PC-3 (cell line): Measurements from ENCODE around the gene EPGN.

Experiments
- EZH2 ChIP-seq: fragments of 300-600 bp; sonication (generic); IDR thresholded peaks from one replicate; pipeline ENCODE4 v1.6.1; 2017; ENCODE audit warnings: antibody characterized with exemption, mild to moderate bottlenecking, low read length; ENCODE audit not compliant: unreplicated experiment
- TF ChIP-seq, protein P1 (sequence below): fragments of 300-600 bp; sonication (generic); conservative IDR thresholded peaks from 2 replicates; pipeline ENCODE4 v1.5.1; 2017; ENCODE audit warnings: antibody characterized with exemption, low read depth, mild to moderate bottlenecking, low read length

DNA sequence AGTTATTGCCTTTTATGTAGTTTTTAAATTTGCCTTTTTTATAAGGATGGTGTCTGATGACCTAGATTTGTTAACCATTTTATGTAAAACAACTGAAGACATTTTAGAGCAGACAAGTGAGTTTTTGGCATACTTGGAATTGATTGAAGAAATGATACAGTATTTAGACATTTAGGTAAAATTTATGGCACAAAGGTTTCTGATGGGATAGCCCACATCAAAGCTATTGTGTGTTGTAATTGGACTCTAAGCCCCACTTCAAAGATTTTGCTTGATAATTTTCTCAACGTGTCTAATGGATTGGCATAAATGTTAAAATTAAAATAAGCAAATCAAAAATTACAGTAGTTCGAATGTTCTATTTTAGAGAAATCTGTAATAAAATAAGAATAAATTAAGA lies 17.6 kb downstream of the EPGN start:
- TF ChIP-seq, protein P1, sequence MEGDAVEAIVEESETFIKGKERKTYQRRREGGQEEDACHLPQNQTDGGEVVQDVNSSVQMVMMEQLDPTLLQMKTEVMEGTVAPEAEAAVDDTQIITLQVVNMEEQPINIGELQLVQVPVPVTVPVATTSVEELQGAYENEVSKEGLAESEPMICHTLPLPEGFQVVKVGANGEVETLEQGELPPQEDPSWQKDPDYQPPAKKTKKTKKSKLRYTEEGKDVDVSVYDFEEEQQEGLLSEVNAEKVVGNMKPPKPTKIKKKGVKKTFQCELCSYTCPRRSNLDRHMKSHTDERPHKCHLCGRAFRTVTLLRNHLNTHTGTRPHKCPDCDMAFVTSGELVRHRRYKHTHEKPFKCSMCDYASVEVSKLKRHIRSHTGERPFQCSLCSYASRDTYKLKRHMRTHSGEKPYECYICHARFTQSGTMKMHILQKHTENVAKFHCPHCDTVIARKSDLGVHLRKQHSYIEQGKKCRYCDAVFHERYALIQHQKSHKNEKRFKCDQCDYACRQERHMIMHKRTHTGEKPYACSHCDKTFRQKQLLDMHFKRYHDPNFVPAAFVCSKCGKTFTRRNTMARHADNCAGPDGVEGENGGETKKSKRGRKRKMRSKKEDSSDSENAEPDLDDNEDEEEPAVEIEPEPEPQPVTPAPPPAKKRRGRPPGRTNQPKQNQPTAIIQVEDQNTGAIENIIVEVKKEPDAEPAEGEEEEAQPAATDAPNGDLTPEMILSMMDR: no peak
- no peak for TF ChIP-seq EZH2
